NOMO-1 (cell line): ENCODE data around the gene MTG1.
"Not testable (repeated sequence)": the region's sequence is repeated elsewhere in the genome, so short reads cannot be mapped to it uniquely, and the experiment has no call there.

Source experiments
- DNase-seq, 2 experiments: peaks; one replicate each; lab custom pipeline; 2025; ENCODE audit not compliant: unreplicated experiment in 2 of 2; lab: John Stamatoyannopoulos, UW

The MTG1 gene

GRCh38 chr10:133462512-133463305 lies 68.8 kb downstream of the MTG1 start:
- DNase-seq: no peak

- no peak for DNase-seq
Measured at GRCh38 chr10:133464582-133465031, 70.7 kb downstream of the MTG1 start.

DNA sequence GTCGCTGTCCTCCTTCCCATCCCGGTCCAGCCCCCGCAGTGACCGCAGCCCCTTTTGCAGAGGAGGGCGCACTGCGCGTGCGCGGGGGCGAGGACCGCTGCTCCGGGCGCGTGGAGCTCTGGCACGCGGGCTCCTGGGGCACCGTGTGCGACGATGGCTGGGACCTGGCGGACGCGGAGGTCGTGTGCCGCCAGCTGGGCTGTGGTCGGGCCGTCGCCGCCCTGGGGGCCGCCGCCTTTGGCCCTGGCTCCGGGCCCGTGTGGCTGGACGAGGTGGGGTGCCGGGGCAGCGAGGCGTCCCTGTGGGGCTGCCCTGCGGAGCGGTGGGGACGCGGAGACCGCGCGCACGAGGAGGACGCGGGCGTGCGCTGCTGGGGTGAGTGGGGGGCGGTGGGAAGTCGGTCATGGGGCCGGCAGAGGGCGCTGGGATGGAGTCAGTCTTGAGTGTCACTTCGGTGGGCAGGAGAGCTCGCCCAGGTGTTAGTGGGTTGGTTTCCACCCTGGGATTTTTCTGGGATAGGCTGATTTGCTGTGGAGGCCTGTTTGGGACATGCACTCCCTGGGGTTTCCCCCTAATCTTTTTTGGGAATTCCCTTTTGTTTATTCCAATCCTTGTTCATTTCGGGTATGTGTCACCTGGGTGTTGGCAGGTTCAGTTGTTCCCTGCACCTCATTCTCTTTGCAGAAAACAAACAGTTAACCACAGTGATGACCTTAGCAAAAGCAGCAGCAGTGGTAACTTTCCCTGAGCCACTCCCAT lies 71.4 kb downstream of the MTG1 start:
- no peak for DNase-seq

DNA sequence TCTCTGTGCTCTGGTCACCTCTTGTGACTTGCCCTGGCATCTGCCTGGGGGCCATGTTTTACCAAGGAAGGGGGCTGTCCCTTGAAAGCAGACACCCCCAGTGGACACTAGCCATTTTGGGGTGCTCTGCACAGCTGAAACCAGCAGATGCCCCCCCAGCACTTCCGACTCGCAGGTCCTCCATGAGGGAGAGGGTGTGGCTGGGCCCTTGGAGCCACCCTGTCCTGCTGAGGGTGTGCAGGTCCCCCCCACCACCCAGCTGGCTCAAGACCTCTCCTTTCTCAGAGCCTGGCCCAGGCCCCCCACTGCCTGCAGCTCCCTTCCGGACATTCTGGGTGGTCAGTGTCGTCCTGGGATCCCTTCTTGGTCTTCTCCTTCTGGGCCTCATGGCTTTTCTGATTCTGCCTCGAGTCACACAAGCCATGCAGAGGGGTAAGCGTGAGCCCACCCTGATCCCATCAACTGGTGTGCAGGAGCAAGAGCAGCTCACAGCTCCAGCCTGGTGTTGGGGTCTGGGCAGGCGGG lies 72.1 kb downstream of the MTG1 start:
- DNase-seq: no peak

- no peak for DNase-seq
Measured at GRCh38 chr10:133466683-133467275, 72.8 kb downstream of the MTG1 start.

- no peak for DNase-seq
Measured at GRCh38 chr10:133467286-133467911, 73.4 kb downstream of the MTG1 start.

DNA sequence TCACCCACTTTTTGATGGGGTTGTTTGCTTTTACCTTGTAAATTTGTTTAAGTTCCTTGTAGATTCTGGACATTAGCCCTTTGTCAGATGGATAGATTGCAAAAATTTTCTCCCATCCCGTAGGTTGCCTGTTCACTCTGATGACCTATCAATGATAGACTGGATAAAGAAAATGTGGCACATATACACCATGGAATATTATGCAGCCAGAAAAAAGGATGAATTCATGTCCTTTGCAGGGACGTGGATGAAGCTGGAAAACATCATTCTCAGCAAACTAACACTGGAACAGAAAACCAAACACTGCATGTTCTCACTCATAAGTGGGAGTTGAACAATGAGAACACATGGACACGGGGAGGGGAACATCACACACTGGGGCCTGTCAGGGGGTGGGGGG lies 75.2 kb downstream of the MTG1 start:
- not testable (repeated sequence) for DNase-seq

DNA sequence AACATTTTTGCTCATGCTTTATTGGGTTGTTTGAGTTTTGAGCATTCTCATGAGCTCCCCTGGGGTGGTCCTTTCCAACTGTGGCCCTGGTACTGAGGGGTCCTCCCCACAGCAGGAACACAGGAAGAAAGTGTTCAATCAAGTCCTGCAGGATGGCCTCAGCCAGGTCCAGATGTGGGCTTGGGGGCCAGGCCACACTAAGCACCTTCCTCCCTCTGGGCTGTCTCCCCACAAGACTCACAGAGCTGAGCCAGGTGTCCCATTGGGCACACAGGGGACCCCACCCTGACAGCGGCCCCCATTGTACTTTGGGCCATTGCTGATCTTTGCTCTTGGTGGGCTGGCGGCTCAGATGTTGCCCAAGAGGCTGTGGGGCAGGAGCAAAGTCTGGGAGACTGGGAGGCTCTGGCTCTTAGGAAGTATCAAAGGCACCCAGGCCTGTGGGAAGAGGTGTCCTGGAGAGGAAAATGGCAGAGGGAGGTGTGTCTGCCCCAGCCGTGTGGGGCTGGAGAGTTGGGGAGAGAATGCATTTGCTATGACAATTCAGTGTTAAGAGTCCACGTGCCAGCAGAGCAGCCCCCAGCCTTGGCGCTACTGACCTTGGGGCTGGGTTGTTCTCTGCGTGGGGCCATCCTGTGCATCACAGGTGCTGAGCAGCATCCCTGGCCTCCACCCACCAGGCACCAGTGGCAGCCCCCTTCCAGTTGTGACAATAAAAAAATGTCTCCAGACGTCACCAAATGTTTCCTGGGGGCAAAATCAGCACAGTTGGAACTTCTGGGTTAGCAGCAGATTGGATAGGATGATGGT lies 77.5 kb downstream of the MTG1 start:
- no peak for DNase-seq
